GM19239 (cell line): ENCODE measurements around the gene WDR75.
"Not testable (repeated sequence)": the region's sequence is repeated elsewhere in the genome, so short reads cannot be mapped to it uniquely, and the experiment has no call there.

Source experiments
- DNase-seq: peaks from one replicate; pipeline ENCODE4 v3.0.0; 2011; ENCODE audit warnings: low spot score; ENCODE audit not compliant: insufficient read length
- FAIRE-seq: peaks from 2 replicates; lab custom pipeline; 2011; peaks lifted over from hg19 to GRCh38; lab: Jason Lieb, UNC

WDR75 gene

GRCh38 chr2:189439342-189439741 is 1.9 kb upstream of the WDR75 start:
- no peak for FAIRE-seq
- DNase-seq: no peak

- no peak for FAIRE-seq
- DNase-seq: no peak
Observed at GRCh38 chr2:189440644-189440946, 679 bp upstream of the WDR75 start.

- FAIRE-seq (no peak), DNase-seq (no peak)
Observed at GRCh38 chr2:189441709-189442074, 418 bp downstream of the WDR75 start.

GRCh38 chr2:189442468-189442867 is 1.2 kb downstream of the WDR75 start:
- no peak for DNase-seq
- no peak for FAIRE-seq

- DNase-seq: no peak
- no peak for FAIRE-seq
Observed at GRCh38 chr2:189444322-189444721, 3.0 kb downstream of the WDR75 start.

GRCh38 chr2:189446780-189447179 is 5.5 kb downstream of the WDR75 start:
- FAIRE-seq (no peak), DNase-seq (no peak)

- DNase-seq: no peak
- FAIRE-seq: no peak
Observed at GRCh38 chr2:189454009-189454408, 12.7 kb downstream of the WDR75 start.

- FAIRE-seq: no peak
- no peak for DNase-seq
Observed at GRCh38 chr2:189465076-189465475, 23.8 kb downstream of the WDR75 start.

GRCh38 chr2:189465478-189465877 is 24.2 kb downstream of the WDR75 start:
- FAIRE-seq: no peak
- no peak for DNase-seq

GRCh38 chr2:189466046-189466445 is 24.8 kb downstream of the WDR75 start:
- no peak for FAIRE-seq
- DNase-seq: no peak

- no peak for DNase-seq
- no peak for FAIRE-seq
Observed at GRCh38 chr2:189466656-189467055, 25.4 kb downstream of the WDR75 start.

GRCh38 chr2:189467160-189467559 is 25.9 kb downstream of the WDR75 start:
- no peak for FAIRE-seq
- DNase-seq: no peak

GRCh38 chr2:189467593-189467992 is 26.3 kb downstream of the WDR75 start:
- peak; percentile 56 for FAIRE-seq

GRCh38 chr2:189474526-189474925 is 33.3 kb downstream of the WDR75 start:
- DNase-seq (no peak), FAIRE-seq (no peak)

More at GRCh38 chr2:189467593-189467992, 26.3 kb downstream of the WDR75 start:
- no peak for DNase-seq

GRCh38 chr2:189477756-189478155 is 36.5 kb downstream of the WDR75 start:
- DNase-seq (no peak), FAIRE-seq (no peak)

- not testable (repeated sequence) for DNase-seq, FAIRE-seq
Observed at GRCh38 chr2:189478289-189478688, 37.0 kb downstream of the WDR75 start.

- FAIRE-seq (peak; percentile 49), DNase-seq (no peak)
Observed at GRCh38 chr2:189481071-189481470, 39.8 kb downstream of the WDR75 start.

GRCh38 chr2:189483571-189483970 is 42.3 kb downstream of the WDR75 start:
- FAIRE-seq (no peak), DNase-seq (no peak)

GRCh38 chr2:189483980-189484740 is 42.9 kb downstream of the WDR75 start:
- FAIRE-seq (no peak), DNase-seq (no peak)

- DNase-seq (no peak), FAIRE-seq (no peak)
Observed at GRCh38 chr2:189485146-189485545, 43.9 kb downstream of the WDR75 start.

- FAIRE-seq: no peak
Observed at GRCh38 chr2:189486237-189486770, 45.0 kb downstream of the WDR75 start.

GRCh38 chr2:189487283-189488007 is 46.2 kb downstream of the WDR75 start:
- DNase-seq (no peak), FAIRE-seq (no peak)

More at GRCh38 chr2:189486237-189486770, 45.0 kb downstream of the WDR75 start:
- no peak for DNase-seq
